Common myeloid progenitor, CD34-positive (primary cell): ENCODE results near the gene NNMT.

Source experiments
- CTCF ChIA-PET: fragments of 350-600 bp; sonication (Branson Sonifier 250); formaldehyde crosslinking; loops from one replicate; lab custom pipeline; 2021; ENCODE audit warnings: antibody characterized with exemption; lab: Charles Lee
- POLR2A ChIA-PET: fragments of 350-600 bp; sonication (Branson Sonifier 250); formaldehyde crosslinking; loops from one replicate; lab custom pipeline; 2021; ENCODE audit warnings: antibody characterized with exemption; lab: Charles Lee
- DNase-seq, 3 donors: peaks; one replicate each; pipeline versions ENCODE4 v3.0.0 to v3.0.0-alpha.2; 2013
- H3K27ac ChIP-seq, 2 experiments: 1 replicate in 1 of 2; 2 replicates in 1 of 2; pipeline ENCODE4 v1.7.0; 2013; ENCODE audit warnings: inconsistent platforms in 2 of 2, low read length in 2 of 2, mild to moderate bottlenecking in 2 of 2, low read depth in 1 of 2, moderate library complexity in 1 of 2; ENCODE audit not compliant: severe bottlenecking in 2 of 2, insufficient read depth in 1 of 2, poor library complexity in 1 of 2
- H3K27me3 ChIP-seq, 5 experiments: replicated peaks in 2 of 5; 1 replicate in 3 of 5; 2 replicates in 2 of 5; pipeline versions ENCODE4 v1.6.1 to v1.7.0; 2013; ENCODE audit warnings: low read length in 4 of 5, mild to moderate bottlenecking in 2 of 5, moderate library complexity in 2 of 5, inconsistent platforms in 1 of 5; ENCODE audit not compliant: insufficient read depth in 5 of 5, control insufficient read depth in 4 of 5
- H3K36me3 ChIP-seq, 4 experiments: 1 replicate in 2 of 4; 2 replicates in 2 of 4; pipeline versions ENCODE4 v1.6.1 to v1.7.0; 2013; ENCODE audit warnings: low read length in 3 of 4, control low read depth in 1 of 4, mild to moderate bottlenecking in 1 of 4; ENCODE audit not compliant: control insufficient read depth in 4 of 4, insufficient read depth in 4 of 4
- H3K4me1 ChIP-seq, 4 experiments: 1 replicate in 3 of 4; 2 replicates in 1 of 4; pipeline versions ENCODE4 v1.6.1 to v1.7.1; 2013; ENCODE audit warnings: low read length in 3 of 4, mild to moderate bottlenecking in 3 of 4, control low read depth in 1 of 4, inconsistent platforms in 1 of 4, moderate library complexity in 1 of 4; ENCODE audit not compliant: control insufficient read depth in 4 of 4, insufficient read depth in 4 of 4; ENCODE audit errors: control extremely low read depth in 1 of 4
- H3K4me3 ChIP-seq, 7 experiments: 1 replicate in 4 of 7; 2 replicates in 3 of 7; pipeline versions ENCODE4 v1.5.1 to v1.7.0; 2013; ENCODE audit warnings: mild to moderate bottlenecking in 7 of 7, low read length in 6 of 7, moderate library complexity in 6 of 7, inconsistent platforms in 2 of 7, low read depth in 2 of 7, control low read depth in 1 of 7; ENCODE audit not compliant: insufficient read depth in 4 of 7, control insufficient read depth in 1 of 7; ENCODE audit errors: extremely low read depth in 1 of 7
- H3K9me3 ChIP-seq, 5 experiments: 1 replicate in 4 of 5; 2 replicates in 1 of 5; pipeline versions ENCODE4 v1.6.1 to v1.7.1; 2013; ENCODE audit warnings: low read length in 4 of 5, mild to moderate bottlenecking in 2 of 5, inconsistent platforms in 1 of 5, low read depth in 1 of 5, moderate library complexity in 1 of 5; ENCODE audit not compliant: control insufficient read depth in 4 of 5, insufficient read depth in 2 of 5; ENCODE audit errors: control extremely low read depth in 1 of 5
- WGBS: methylation state at CpG from one replicate; pipeline ENCODE4 v1.1.5; 2013; ENCODE audit not compliant: insufficient coverage; 5-methylcytosine and 5-hydroxymethylcytosine counted together

The NNMT gene

DNA sequence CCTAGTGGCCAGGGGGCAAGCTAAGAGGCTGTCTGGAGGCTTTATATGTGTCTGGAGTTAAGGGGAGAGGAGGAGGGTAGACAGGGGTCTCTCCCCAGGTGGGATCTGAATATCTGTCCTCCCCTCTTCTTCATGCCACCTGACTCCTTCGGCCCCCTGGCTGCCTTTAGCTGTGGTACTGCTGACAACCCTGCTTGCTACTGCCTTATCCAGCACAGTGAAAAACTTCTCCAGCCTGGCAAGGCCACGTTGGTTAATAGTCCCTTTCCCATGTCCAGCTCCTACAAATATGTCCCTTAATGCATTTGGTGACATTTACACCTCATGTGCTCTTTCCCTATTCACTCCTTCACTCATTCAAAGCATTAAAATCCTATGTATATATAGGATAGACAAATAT, 42.4 kb upstream of the NNMT start:
- H3K27ac ChIP-seq = no peak overlapping the region
- peaks cover 0 to 26% (median 6%) of the 10 kb centered on the region in 4 experiments for H3K36me3 ChIP-seq
- no peak for DNase-seq
- no peak overlapping the region for H3K4me3 ChIP-seq
- peaks cover 0 to 17% (median 10%) of the 10 kb centered on the region in 4 experiments for H3K4me1 ChIP-seq
- ChIA-PET POLR2A (no interaction called here), CTCF (interaction anchor here (1.7 to 9.6 kb wide), 2 partner anchors 7 to 60 kb away, joined by 5 to 88 read pairs; no protein-coding TSS in a partner anchor)
- WGBS = 92% methylated on average over 2 of the region's 2 CpGs
- H3K27me3 ChIP-seq = no peaks in the 10 kb centered on the region
- H3K9me3 ChIP-seq = no peaks in the 10 kb centered on the region

DNA sequence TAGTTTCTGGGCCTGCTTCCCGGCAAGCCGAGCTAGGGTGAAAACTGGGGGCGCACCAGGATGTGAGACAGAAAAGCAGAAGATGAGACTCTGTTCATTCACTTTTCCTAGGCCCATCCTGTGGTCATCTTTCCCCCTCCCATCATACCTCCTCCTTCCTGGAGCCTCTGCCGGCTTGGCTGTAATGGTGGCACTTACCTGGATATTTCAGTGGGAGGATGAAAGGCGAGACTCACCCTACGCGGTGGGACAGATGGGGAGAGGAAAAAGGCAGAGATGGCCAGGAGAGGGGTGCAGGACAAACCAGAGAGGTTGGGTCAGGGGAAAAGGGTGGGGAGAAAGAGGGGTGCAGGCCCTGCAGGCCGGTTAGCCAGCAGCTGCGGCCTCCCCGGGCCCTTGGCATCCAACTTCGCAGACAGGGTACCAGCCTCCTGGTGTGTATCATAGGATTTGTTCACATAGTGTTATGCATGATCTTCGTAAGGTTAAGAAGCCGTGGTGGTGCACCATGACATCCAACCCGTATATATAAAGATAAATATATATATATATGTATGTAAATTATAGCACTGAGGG, 41.5 kb upstream of the NNMT start:
- Histone ChIP-seq H3K27ac (no peak overlapping the region), H3K4me1 (peaks cover 0 to 26% (median 19%) of the 10 kb centered on the region in 4 experiments), H3K27me3 (no peaks in the 10 kb centered on the region), H3K9me3 (no peaks in the 10 kb centered on the region), H3K4me3 (no peak overlapping the region), H3K36me3 (peaks cover 0 to 26% (median 6%) of the 10 kb centered on the region in 4 experiments)
- 100% methylated on average over 4 of the region's 14 CpGs for WGBS
- DNase-seq = no peak
- POLR2A ChIA-PET = interaction anchor here (0.6 kb wide), 1 partner anchor 17 kb away, joined by 4 read pairs; no protein-coding TSS in a partner anchor
- CTCF ChIA-PET = interaction anchor here (1.7 kb wide), 1 partner anchor 61 kb away, joined by 5 read pairs; no protein-coding TSS in a partner anchor

DNA sequence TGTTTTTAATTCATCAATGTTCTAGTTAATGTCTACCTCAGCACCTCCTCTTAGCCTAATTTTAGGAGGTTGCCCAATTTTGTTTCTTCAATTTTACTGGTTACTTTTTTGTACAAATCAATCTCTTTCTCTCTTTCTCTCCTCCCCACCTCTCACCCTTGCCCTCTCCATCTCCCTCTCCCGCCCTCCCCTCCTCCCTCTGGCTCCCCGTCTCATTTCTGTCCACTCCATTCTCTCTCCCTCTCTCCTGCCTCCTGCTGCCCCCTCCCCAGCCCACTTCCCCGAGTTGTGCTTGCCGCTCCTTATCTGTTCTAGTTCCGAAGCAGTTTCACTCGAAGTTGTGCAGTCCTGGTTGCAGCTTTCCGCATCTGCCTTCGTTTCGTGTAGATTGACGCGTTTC, 40.9 kb upstream of the NNMT start:
- Histone ChIP-seq H3K4me1 (peaks cover 0 to 31% (median 23%) of the 10 kb centered on the region in 4 experiments), H3K27me3 (no peaks in the 10 kb centered on the region), H3K4me3 (no peak overlapping the region), H3K36me3 (peaks cover 0 to 20% (median 6%) of the 10 kb centered on the region in 4 experiments), H3K9me3 (no peaks in the 10 kb centered on the region), H3K27ac (no peak overlapping the region)
- ChIA-PET CTCF (interaction anchor here (0.6 to 11.8 kb wide), 4 partner anchors 73 to 359 kb away, joined by 3 to 327 read pairs (median 47); no protein-coding TSS in a partner anchor), POLR2A (no interaction called here)
- WGBS = 96% methylated on average over 4 of the region's 11 CpGs
- no peak for DNase-seq

DNA sequence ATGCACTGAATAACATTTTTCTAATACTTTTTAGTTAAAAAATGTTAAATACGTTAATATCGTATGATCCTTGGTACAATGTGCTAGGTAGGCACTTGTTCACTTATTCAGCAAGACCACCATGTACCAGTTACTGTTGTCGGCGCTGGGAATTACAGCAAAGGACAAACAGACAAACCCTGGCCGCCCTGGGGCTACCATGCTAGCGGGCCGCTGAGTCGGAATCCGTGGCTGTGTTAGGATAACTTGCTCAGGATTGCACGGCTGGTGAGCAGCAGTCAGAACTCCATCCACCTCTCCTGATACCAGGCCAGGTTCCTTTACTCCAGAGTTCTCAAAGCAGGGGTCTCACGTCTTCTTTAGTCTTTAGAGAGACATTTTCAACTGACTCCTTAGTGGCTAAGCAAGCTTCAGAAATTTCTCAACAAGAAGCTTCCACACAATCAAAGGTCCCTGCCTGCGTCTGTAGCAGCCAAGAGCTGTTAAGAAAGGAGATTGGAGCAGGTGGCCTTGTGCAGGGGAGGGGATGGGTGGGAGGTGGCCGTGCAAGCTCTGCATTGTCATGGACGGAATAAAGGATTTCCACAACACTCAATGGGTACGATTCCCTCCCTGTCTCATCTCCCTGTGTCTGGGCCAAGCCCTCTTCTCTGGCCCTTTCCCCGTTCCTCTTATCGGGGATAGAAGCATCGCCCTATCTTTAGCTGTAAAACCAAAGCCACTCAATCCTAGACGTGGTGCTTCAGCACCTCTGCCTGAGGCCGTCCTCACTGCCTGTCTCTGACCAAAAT, 39.8 kb upstream of the NNMT start:
- Histone ChIP-seq H3K4me3 (no peak overlapping the region), H3K27ac (no peak overlapping the region), H3K9me3 (no peaks in the 10 kb centered on the region), H3K27me3 (no peaks in the 10 kb centered on the region), H3K4me1 (peaks cover 0 to 32% (median 23%) of the 10 kb centered on the region in 4 experiments), H3K36me3 (peaks cover 0 to 11% (median 1%) of the 10 kb centered on the region in 4 experiments)
- POLR2A ChIA-PET = interaction anchor here (0.6 kb wide), 1 partner anchor 217 kb away, joined by 11 read pairs; no protein-coding TSS in a partner anchor
- DNase-seq = no peak
- CTCF ChIA-PET = interaction anchor here (0.6 to 11.8 kb wide), 7 partner anchors 7 to 360 kb away, joined by 3 to 327 read pairs (median 88); no protein-coding TSS in a partner anchor
- WGBS = 92% methylated on average over 16 of the region's 20 CpGs

DNA sequence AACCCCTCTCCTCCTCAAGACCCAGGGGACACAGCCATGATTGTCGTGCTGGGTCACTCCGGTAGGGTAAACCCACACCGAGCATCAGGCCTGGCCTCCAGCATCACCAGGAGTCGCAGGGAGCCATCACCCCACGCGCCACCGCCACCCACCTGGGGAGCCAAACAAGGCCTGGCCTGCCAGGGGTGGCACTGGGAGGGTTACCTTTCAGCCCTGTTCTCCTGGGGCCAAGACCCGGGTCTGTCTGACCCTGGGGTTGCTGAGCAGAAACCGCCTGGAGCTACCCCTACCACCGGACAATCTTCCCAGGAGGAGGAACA, 39.3 kb upstream of the NNMT start:
- H3K27me3 ChIP-seq = no peaks in the 10 kb centered on the region
- peaks cover 0 to 7% (median 1%) of the 10 kb centered on the region in 4 experiments for H3K36me3 ChIP-seq
- WGBS = 95% methylated on average over 7 of the region's 10 CpGs
- H3K4me1 ChIP-seq = peaks cover 0 to 32% (median 23%) of the 10 kb centered on the region in 4 experiments
- ChIA-PET POLR2A (no interaction called here), CTCF (interaction anchor here (0.9 to 11.8 kb wide), 8 partner anchors 7 to 360 kb away, joined by 3 to 327 read pairs (median 75); partner anchors contain the start of gene ZBTB16)
- no peaks in the 10 kb centered on the region for H3K9me3 ChIP-seq
- no peak for DNase-seq
- H3K4me3 ChIP-seq = no peak overlapping the region
- H3K27ac ChIP-seq = no peak overlapping the region

DNA sequence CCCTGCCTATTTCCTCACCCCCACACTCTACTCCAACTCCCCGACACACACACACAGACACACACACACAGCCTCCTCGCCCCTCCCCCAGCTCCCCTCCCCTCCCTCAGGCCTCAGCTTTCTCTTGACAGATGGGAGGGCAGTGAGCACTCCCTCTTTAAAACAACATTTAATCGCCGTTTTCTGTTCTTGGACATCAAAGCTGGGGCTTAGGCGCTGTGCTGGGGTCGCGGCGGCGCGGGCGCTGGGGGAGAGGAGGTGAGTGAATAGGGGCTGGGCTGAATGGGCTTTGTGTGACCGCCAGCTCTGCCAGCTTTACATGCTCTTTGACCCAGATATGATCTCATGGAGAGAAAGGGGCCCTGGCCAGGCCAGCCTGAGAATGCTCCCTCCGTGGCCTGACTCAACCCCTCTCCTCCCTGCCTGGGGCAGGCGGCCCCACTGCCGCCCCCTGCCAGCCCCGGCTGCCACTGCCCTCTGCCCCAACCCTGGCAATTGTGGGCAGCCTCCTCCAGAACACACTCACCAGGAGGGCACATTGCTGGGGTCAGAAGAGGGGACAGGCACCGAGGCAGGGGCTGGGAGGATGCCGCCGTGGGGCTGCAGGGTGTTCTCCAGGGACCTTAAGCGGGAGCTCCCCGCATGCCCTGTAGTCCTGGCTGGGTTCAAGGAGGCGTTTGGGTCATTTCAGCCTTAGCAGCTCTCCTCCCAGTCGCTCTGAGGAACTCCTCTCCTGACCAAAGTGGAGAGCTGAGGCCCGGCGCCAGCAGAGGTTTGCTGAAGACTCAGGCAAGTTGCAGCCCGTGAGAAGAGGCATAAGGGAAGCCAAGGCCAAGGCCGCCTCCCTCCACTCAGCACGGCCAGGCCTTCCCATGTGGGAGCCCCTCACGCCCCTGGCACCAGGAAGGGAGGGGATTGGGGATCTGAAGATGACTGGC, 38.3 kb upstream of the NNMT start:
- CTCF ChIA-PET = interaction anchor here (0.8 to 11.8 kb wide), 23 partner anchors 8 to 362 kb away, joined by 3 to 327 read pairs (median 4); partner anchors contain the start of gene ZBTB16

More for the DNA sequence above, 38.3 kb upstream of the NNMT start:
- H3K27me3 ChIP-seq = no peaks in the 10 kb centered on the region
- H3K4me3 ChIP-seq = no peak overlapping the region
- no peaks in the 10 kb centered on the region for H3K9me3 ChIP-seq
- peaks cover 0 to 7% (median 1%) of the 10 kb centered on the region in 4 experiments for H3K36me3 ChIP-seq
- POLR2A ChIA-PET = interaction anchor here (1.0 to 2.1 kb wide), 2 partner anchors 42 to 198 kb away, joined by 4 read pairs; partner anchors contain the start of gene ZBTB16
- peak in 2 of 3 donors; percentile 13 to 30 for DNase-seq
- peak overlapping the region in 1 of 2 experiments; percentile 12 for H3K27ac ChIP-seq
- WGBS = 92% methylated on average over 14 of the region's 29 CpGs
- peaks cover 0 to 32% (median 23%) of the 10 kb centered on the region in 4 experiments for H3K4me1 ChIP-seq
